HepG2 (cell line): ENCODE data around the gene VPS11. TPM values are rescaled to one million over a fixed set of nuclear protein-coding genes. Genes with fewer than 3 reads are reported as not detected.
A peak's percentile ranks its signal among the peaks of the same experiment; 100 is the strongest.

Experiments used
- ATAD3A ChIP-seq: sonication (generic); formaldehyde crosslinking; IDR thresholded peaks from 2 replicates; pipeline ENCODE4 v1.4.0; 2020; ENCODE audit warnings: missing genetic modification reagents
- ATF6 ChIP-seq: sonication (generic); formaldehyde crosslinking; conservative IDR thresholded peaks from 2 replicates; pipeline ENCODE4 v1.4.0; 2020; ENCODE audit warnings: missing genetic modification reagents
- BRF2 ChIP-seq: sonication (generic); formaldehyde crosslinking; IDR thresholded peaks from 2 replicates; pipeline ENCODE4 v1.8.1; 2022; ENCODE audit warnings: mild to moderate bottlenecking, missing genetic modification reagents
- FOXM1 ChIP-seq: sonication (generic); formaldehyde crosslinking; IDR thresholded peaks from 2 replicates; pipeline ENCODE4 v1.5.0; 2020; ENCODE audit warnings: missing genetic modification reagents
- HINFP ChIP-seq: sonication (generic); formaldehyde crosslinking; IDR thresholded peaks from 2 replicates; pipeline ENCODE4 v1.4.0; 2020; ENCODE audit warnings: low read depth, mild to moderate bottlenecking, missing genetic modification reagents
- NCOR1 ChIP-seq: fragments of 200-600 bp; sonication (generic); IDR thresholded peaks from 2 replicates; pipeline ENCODE4 v1.7.0; 2017; ENCODE audit warnings: antibody characterized with exemption, low read length, borderline replicate concordance
- SNAI1 ChIP-seq: sonication (generic); formaldehyde crosslinking; IDR thresholded peaks from 2 replicates; pipeline ENCODE4 v1.5.0; 2020; ENCODE audit warnings: mild to moderate bottlenecking, missing genetic modification reagents, borderline replicate concordance
- SOX13 ChIP-seq, 3 experiments: fragments of 450-650 bp in 1 of 3; sonication (generic) in 1 of 3; formaldehyde crosslinking in 1 of 3; IDR thresholded peaks in 2 of 3; conservative IDR thresholded peaks in 1 of 3; 2 replicates each; pipeline versions ENCODE4 v1.5.0 to v1.6.1; 2016 to 2020; ENCODE audit warnings: antibody characterized with exemption in 1 of 3, mild to moderate bottlenecking in 1 of 3, missing compliant biosample characterization in 1 of 3, missing genetic modification reagents in 1 of 3, moderate library complexity in 1 of 3
- TFDP2 ChIP-seq: sonication (generic); formaldehyde crosslinking; IDR thresholded peaks from 2 replicates; pipeline ENCODE4 v1.4.0; 2020; ENCODE audit warnings: missing genetic modification reagents
- TFE3 ChIP-seq: IDR thresholded peaks from 2 replicates; pipeline ENCODE4 v1.6.1; 2016
- TGIF2 ChIP-seq: IDR thresholded peaks from 2 replicates; pipeline ENCODE4 v1.6.1; 2016; ENCODE audit warnings: control low read depth, missing compliant biosample characterization
- ZBTB25 ChIP-seq: IDR thresholded peaks from 2 replicates; pipeline ENCODE4 v1.6.1; 2018; ENCODE audit warnings: missing genetic modification reagents
- ZNF543 ChIP-seq: sonication (generic); formaldehyde crosslinking; IDR thresholded peaks from 2 replicates; pipeline ENCODE4 v1.4.0; 2020; ENCODE audit warnings: mild to moderate bottlenecking, missing genetic modification reagents
- ZNF547 ChIP-seq: sonication (generic); formaldehyde crosslinking; IDR thresholded peaks from 2 replicates; pipeline ENCODE4 v1.5.1; 2020; ENCODE audit warnings: mild to moderate bottlenecking, missing genetic modification reagents
- ZNF660 ChIP-seq: sonication (generic); formaldehyde crosslinking; IDR thresholded peaks from 2 replicates; pipeline ENCODE4 v1.5.1; 2020; ENCODE audit warnings: mild to moderate bottlenecking, low read depth, missing genetic modification reagents, borderline replicate concordance
- polyA plus RNA-seq, 8 experiments: library from polyadenylated mRNA; depleted of rRNA in 3 of 8; stranded (reverse) in 7 of 8; unstranded in 1 of 8; fragments of >200 nt; fragmentation: Illumina TruSeq in 4 of 8; extraction: Trizol in 4 of 8; gene quantifications; 2 replicates each; pipeline versions ENCODE4 v1.2.1 to v1.2.3, GENCODE V29; 2011 to 2016; ENCODE audit warnings: low read depth in 4 of 8, missing spikeins in 1 of 8, mixed read lengths in 1 of 8; ENCODE audit not compliant: insufficient read depth in 1 of 8
- total RNA-seq, 5 experiments: library from RNA; depleted of rRNA; stranded (reverse); fragments of >200 nt; fragmentation: Illumina TruSeq; extraction: Trizol; gene quantifications; 2 replicates each; pipeline ENCODE4 v1.2.3, GENCODE V29; 2016; ENCODE audit warnings: low read depth in 1 of 5
- TF ChIP-seq, protein P1 (sequence below): IDR thresholded peaks from 2 replicates; pipeline ENCODE4 v1.6.1; 2016; ENCODE audit warnings: missing compliant biosample characterization, missing genetic modification reagents, borderline replicate concordance

Gene VPS11
- total and polyA plus RNA-seq, 2 of the 13 experiments (the other 11 are each of a cell fraction or from before 2014, with no cell fraction given), result 13.7 to 21.6 TPM

- no peak for TF ChIP-seq HINFP (CRISPR knock-in tag)
- no peak for TF ChIP-seq ATF6 (CRISPR knock-in tag)
- no peak for TF ChIP-seq ATAD3A (CRISPR knock-in tag)
- no peak for TF ChIP-seq ZNF660 (CRISPR knock-in tag)
- no peak for TF ChIP-seq SOX13 (IDR thresholded peaks at IDR 0.05)
- TF ChIP-seq SOX13 (CRISPR knock-in tag; conservative IDR thresholded peaks at IDR 0.05 in 1 of 2, IDR thresholded peaks at IDR 0.05 in 1 of 2), result no peak
- TF ChIP-seq TFE3 (CRISPR knock-in tag), result no peak; the same call in 1 of the 2 replicates
- TF ChIP-seq ZNF543 (CRISPR knock-in tag), result no peak
- TF ChIP-seq SNAI1 (CRISPR knock-in tag), result no peak
- TF ChIP-seq FOXM1 (CRISPR knock-in tag), result no peak
- no peak for TF ChIP-seq BRF2 (CRISPR knock-in tag)
- peak; percentile 85 for TF ChIP-seq ZBTB25
- TF ChIP-seq TFDP2 (CRISPR knock-in tag), result no peak; the same call in 1 of the 2 replicates
- peak; percentile 47; the same call in 1 of the 2 replicates for TF ChIP-seq TGIF2 (CRISPR knock-in tag)
- peak; percentile 52; the same call in 1 of the 2 replicates for TF ChIP-seq NCOR1
- no peak for TF ChIP-seq ZNF547 (CRISPR knock-in tag)
- TF ChIP-seq, protein P1, sequence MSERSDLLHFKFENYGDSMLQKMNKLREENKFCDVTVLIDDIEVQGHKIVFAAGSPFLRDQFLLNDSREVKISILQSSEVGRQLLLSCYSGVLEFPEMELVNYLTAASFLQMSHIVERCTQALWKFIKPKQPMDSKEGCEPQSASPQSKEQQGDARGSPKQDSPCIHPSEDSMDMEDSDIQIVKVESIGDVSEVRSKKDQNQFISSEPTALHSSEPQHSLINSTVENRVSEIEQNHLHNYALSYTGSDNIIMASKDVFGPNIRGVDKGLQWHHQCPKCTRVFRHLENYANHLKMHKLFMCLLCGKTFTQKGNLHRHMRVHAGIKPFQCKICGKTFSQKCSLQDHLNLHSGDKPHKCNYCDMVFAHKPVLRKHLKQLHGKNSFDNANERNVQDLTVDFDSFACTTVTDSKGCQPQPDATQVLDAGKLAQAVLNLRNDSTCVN (CRISPR knock-in tag), result no peak
Measured at GRCh38 chr11:119101759-119102423, 34.3 kb downstream of the VPS11 start, which contains the start of gene DPAGT1 (continued).
